ENCODE data around the gene CHRNA4. TPM values are rescaled to one million over a fixed set of nuclear protein-coding genes. Genes with fewer than 3 reads are reported as not detected.

The CHRNA4 gene
- total and polyA plus RNA-seq, 9 of the 15 experiments (the other 6 are each of a cell fraction or from before 2014, with no cell fraction given) = not detected

DNA sequence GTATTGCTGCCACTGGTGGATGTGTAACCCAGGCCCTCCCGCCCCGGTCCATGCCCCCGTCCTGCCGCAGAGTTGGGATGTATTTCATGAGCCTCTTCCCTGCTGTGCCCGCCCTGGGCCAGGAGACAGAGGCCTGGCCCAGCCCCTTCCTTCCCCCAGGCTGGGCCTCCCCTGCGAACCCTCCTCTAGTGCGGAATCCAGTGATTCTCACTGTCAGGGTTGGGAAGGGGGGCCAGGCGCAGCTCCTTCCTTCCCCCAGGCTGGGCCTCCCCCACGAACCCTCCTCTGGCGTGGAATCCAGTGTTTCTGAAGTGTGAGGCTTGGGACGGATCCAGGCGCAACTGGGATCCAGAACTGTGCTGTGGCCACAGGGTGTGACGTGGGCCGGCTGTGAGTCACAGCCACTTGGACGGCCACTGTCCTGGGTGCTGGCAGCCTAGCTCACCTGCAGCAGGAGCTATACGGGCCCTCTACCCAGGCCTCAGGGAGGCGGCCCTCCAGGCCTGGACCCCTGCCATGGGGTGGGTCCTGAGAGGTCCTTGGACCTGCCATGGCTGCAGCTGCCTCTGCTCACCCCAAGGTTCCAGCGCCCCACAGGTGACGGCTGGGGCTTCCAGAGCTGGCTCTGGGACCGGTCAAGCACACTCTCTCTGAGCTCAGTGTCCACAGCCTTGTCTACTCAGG is 39.9 kb downstream of the CHRNA4 start:
- Histone ChIP-seq H3K27me3 (ENCODE audit: control insufficient read depth in 2 of 2, insufficient read depth in 2 of 2, low read length in 2 of 2) (peaks cover 19 to 62% of the 10 kb centered on the region in 2 experiments; a peak in 4 of 5 replicates), H3K9me1 (ENCODE audit: control insufficient read depth, insufficient read depth, low read length) (no peaks in the 10 kb centered on the region), H3K9me3 (replicated peaks; ENCODE audit: control insufficient read depth, insufficient read depth, low read depth, low read length) (no peaks in the 10 kb centered on the region), H4K20me1 (replicated peaks; ENCODE audit: control insufficient read depth, insufficient read depth, low read length) (no peaks in the 10 kb centered on the region), H3K9ac (ENCODE audit: insufficient read depth in 1 of 2, low read depth in 2 of 2, low read length in 2 of 2) (no peak overlapping the region; a peak in 1 of 4 replicates), H3K4me1 (replicated peaks in 1 of 2; ENCODE audit: control insufficient read depth in 2 of 2, insufficient read depth in 2 of 2, low read length in 2 of 2) (peaks cover 0 to 18% of the 10 kb centered on the region in 2 experiments; a peak in 1 of 5 replicates), H2AFZ (ENCODE audit: low read depth, low read length) (no peak overlapping the region), H3K36me3 (ENCODE audit: control insufficient read depth, insufficient read depth, low read length) (no peaks in the 10 kb centered on the region), H3K4me3 (no peak overlapping the region), H3K27ac (ENCODE audit: extremely low read depth, low read depth, low read length) (no peak overlapping the region), H3K4me2 (ENCODE audit: insufficient read depth, low read length) (no peak overlapping the region), H3K79me2 (ENCODE audit: control insufficient read depth, insufficient read depth, low read length) (no peaks in the 10 kb centered on the region)
- intact Hi-C loops (cut with micrococcal nuclease) = no loop called here
- DNase-seq (ENCODE audit: extremely low read depth in 1 of 4, low spot score in 3 of 4) (no peak), FAIRE-seq (no peak), ATAC-seq (peak; percentile 29; the same call in 2 of the 3 replicates)
- in situ Hi-C loops (cut with MboI) = no loop called here
- ChIA-PET CTCF (ENCODE audit: low intra/inter-chr PET ratio) (no interaction called here), POLR2A (interaction anchor here (1.5 kb wide), 1 partner anchor 13 kb away, joined by 4 read pairs; no protein-coding TSS in a partner anchor)
- under 1% methylated on average over 18 of the region's 20 CpGs for WGBS (ENCODE audit: insufficient coverage, low coverage, missing lambda C conversion rate)
- no peak for TF ChIP-seq BDP1 (IDR thresholded peaks at IDR 0.05; ENCODE audit: insufficient read depth, insufficient read length)
- TF ChIP-seq SP1 (CRISPR knock-in tag; IDR thresholded peaks at IDR 0.05) = no peak
- TF ChIP-seq, protein P1, sequence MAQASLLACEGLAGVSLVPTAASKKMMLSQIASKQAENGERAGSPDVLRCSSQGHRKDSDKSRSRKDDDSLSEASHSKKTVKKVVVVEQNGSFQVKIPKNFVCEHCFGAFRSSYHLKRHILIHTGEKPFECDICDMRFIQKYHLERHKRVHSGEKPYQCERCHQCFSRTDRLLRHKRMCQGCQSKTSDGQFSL (CRISPR knock-in tag; IDR thresholded peaks at IDR 0.05) = no peak
- TF ChIP-seq, protein P1 (tag; IDR thresholded peaks at IDR 0.05) = no peak
- no peak for TF ChIP-seq PHB2 (IDR thresholded peaks at IDR 0.05; ENCODE audit: low read depth)
- no peak for TF ChIP-seq SMARCC2 (IDR thresholded peaks at IDR 0.05; ENCODE audit: low read depth)
- BruUV-seq (replicated peaks) = no TSS peak

Measured in K562 (cell line).